H9 (cell line): ENCODE results near the gene FAAP100. TPM values are rescaled to one million over a fixed set of nuclear protein-coding genes. Genes with fewer than 3 reads are reported as not detected.

Source experiments
- DNase-seq: peaks from one replicate; pipeline ENCODE4 v3.0.0-alpha.2; 2017
- H2AFZ ChIP-seq: one replicate; pipeline ENCODE4 v1.6.1; 2013; ENCODE audit warnings: mild to moderate bottlenecking, low read length, control low read depth, moderate library complexity
- H2AK5ac ChIP-seq: 2 replicates; pipeline ENCODE4 v1.6.1; 2013; ENCODE audit warnings: low read length, control low read depth, mixed read lengths; ENCODE audit not compliant: insufficient read length
- H2BK120ac ChIP-seq: one replicate; pipeline ENCODE4 v1.6.1; 2013; ENCODE audit warnings: low read depth, mild to moderate bottlenecking, low read length, control low read depth, inconsistent platforms; ENCODE audit not compliant: poor library complexity, severe bottlenecking
- H2BK12ac ChIP-seq: 2 replicates; pipeline ENCODE4 v1.6.1; 2013; ENCODE audit warnings: low read length, control low read depth, mixed read lengths, low read depth; ENCODE audit not compliant: insufficient read length
- H2BK15ac ChIP-seq: 2 replicates; pipeline ENCODE4 v1.6.1; 2013; ENCODE audit warnings: low read depth, low read length, control low read depth
- H2BK20ac ChIP-seq: one replicate; pipeline ENCODE4 v1.6.1; 2013; ENCODE audit warnings: low read depth, mild to moderate bottlenecking, low read length, control low read depth, inconsistent platforms; ENCODE audit not compliant: poor library complexity, severe bottlenecking
- H2BK5ac ChIP-seq: 2 replicates; pipeline ENCODE4 v1.6.1; 2013; ENCODE audit warnings: low read length, control low read depth, mixed read lengths; ENCODE audit not compliant: insufficient read length
- H3K14ac ChIP-seq: 2 replicates; pipeline ENCODE4 v1.6.1; 2013; ENCODE audit warnings: low read length, control low read depth; ENCODE audit not compliant: insufficient read depth
- H3K18ac ChIP-seq: 2 replicates; pipeline ENCODE4 v1.6.1; 2013; ENCODE audit warnings: low read depth, mild to moderate bottlenecking, mixed read lengths, low read length, control low read depth; ENCODE audit not compliant: insufficient read length
- H3K23ac ChIP-seq: 2 replicates; pipeline ENCODE4 v1.6.1; 2013; ENCODE audit warnings: low read length, control low read depth, mixed read lengths, low read depth; ENCODE audit not compliant: insufficient read length
- H3K23me2 ChIP-seq: 2 replicates; pipeline ENCODE4 v1.6.1; 2013; ENCODE audit warnings: low read depth, mild to moderate bottlenecking, mixed read lengths, low read length, control low read depth; ENCODE audit not compliant: insufficient read length, poor library complexity, severe bottlenecking
- H3K27ac ChIP-seq: 2 replicates; pipeline ENCODE4 v1.5.1; 2013; ENCODE audit warnings: low read length, control low read depth, mixed read lengths, low read depth; ENCODE audit not compliant: insufficient read length
- H3K27me3 ChIP-seq: 2 replicates; pipeline ENCODE4 v1.6.1; 2013; ENCODE audit warnings: low read length, control low read depth, inconsistent platforms; ENCODE audit not compliant: insufficient read depth
- H3K4ac ChIP-seq: 2 replicates; pipeline ENCODE4 v1.6.1; 2013; ENCODE audit warnings: low read depth, mild to moderate bottlenecking, control low read depth, inconsistent platforms, low read length, moderate library complexity
- H3K4me1 ChIP-seq: 2 replicates; pipeline ENCODE4 v1.6.1; 2013; ENCODE audit warnings: low read length, control low read depth, inconsistent platforms; ENCODE audit not compliant: insufficient read depth
- H3K4me2 ChIP-seq: 2 replicates; pipeline ENCODE4 v1.6.1; 2013; ENCODE audit warnings: low read length, control low read depth, mixed read lengths; ENCODE audit not compliant: insufficient read length, insufficient read depth
- H3K56ac ChIP-seq: 2 replicates; pipeline ENCODE4 v1.6.1; 2013; ENCODE audit warnings: low read depth, mild to moderate bottlenecking, mixed read lengths, low read length, control low read depth; ENCODE audit not compliant: insufficient read length
- H3K79me1 ChIP-seq: 2 replicates; pipeline ENCODE4 v1.6.1; 2013; ENCODE audit warnings: low read depth, mild to moderate bottlenecking, moderate library complexity, low read length, control low read depth, inconsistent platforms; ENCODE audit not compliant: insufficient read depth, poor library complexity, severe bottlenecking
- H3K79me2 ChIP-seq: 2 replicates; pipeline ENCODE4 v1.6.1; 2013; ENCODE audit warnings: low read length, control low read depth, inconsistent platforms; ENCODE audit not compliant: insufficient read depth
- H3K9ac ChIP-seq: 2 replicates; pipeline ENCODE4 v1.6.1; 2013; ENCODE audit warnings: low read length, control low read depth, mixed read lengths; ENCODE audit not compliant: insufficient read length; ENCODE audit errors: extremely low read depth
- H3K9me3 ChIP-seq: one replicate; pipeline ENCODE4 v1.6.1; 2013; ENCODE audit warnings: low read depth, low read length, inconsistent platforms; ENCODE audit not compliant: control insufficient read depth
- H3T11ph ChIP-seq: one replicate; pipeline ENCODE4 v1.6.1; 2013; ENCODE audit warnings: mild to moderate bottlenecking, low read length, control low read depth, inconsistent platforms
- H4K20me1 ChIP-seq: one replicate; pipeline ENCODE4 v1.6.1; 2013; ENCODE audit not compliant: control insufficient read depth, insufficient read length, insufficient read depth
- H4K5ac ChIP-seq: 2 replicates; pipeline ENCODE4 v1.6.1; 2013; ENCODE audit warnings: low read depth, mild to moderate bottlenecking, mixed read lengths, low read length, control low read depth; ENCODE audit not compliant: insufficient read length
- H4K8ac ChIP-seq: replicated peaks from 2 replicates; pipeline ENCODE4 v1.6.1; 2013; ENCODE audit warnings: low read length, control low read depth, mixed read lengths, low read depth; ENCODE audit not compliant: insufficient read length
- H4K91ac ChIP-seq: 2 replicates; pipeline ENCODE4 v1.6.1; 2013; ENCODE audit warnings: low read depth, mild to moderate bottlenecking, moderate library complexity, mixed read lengths, low read length, control low read depth; ENCODE audit not compliant: insufficient read length
- H3K27ac Mint-ChIP-seq, 3 experiments: 2 replicates in 2 of 3; 3 replicates in 1 of 3; pipeline ENCODE4 v1.8.0; 2020 to 2021; ENCODE audit warnings: mixed read lengths in 3 of 3, mild to moderate bottlenecking in 1 of 3, moderate library complexity in 1 of 3
- H3K27me3 Mint-ChIP-seq: 2 replicates; pipeline ENCODE4 v1.8.0; 2021; ENCODE audit warnings: low read depth, mild to moderate bottlenecking, moderate library complexity, mixed read lengths
- H3K36me3 Mint-ChIP-seq, 3 experiments: 2 replicates in 2 of 3; 3 replicates in 1 of 3; pipeline ENCODE4 v1.8.0; 2020 to 2021; ENCODE audit warnings: low read depth in 3 of 3, mixed read lengths in 3 of 3; ENCODE audit not compliant: insufficient read depth in 1 of 3
- H3K4me1 Mint-ChIP-seq, 2 experiments: 2 replicates each; pipeline ENCODE4 v1.8.0; 2020; ENCODE audit warnings: mixed read lengths in 2 of 2
- H3K4me3 Mint-ChIP-seq, 2 experiments: 2 replicates in 1 of 2; 3 replicates in 1 of 2; pipeline ENCODE4 v1.8.0; 2020 to 2021; ENCODE audit warnings: mild to moderate bottlenecking in 2 of 2, mixed read lengths in 2 of 2, moderate library complexity in 1 of 2
- H3K9me3 Mint-ChIP-seq, 2 experiments: 2 replicates in 1 of 2; 3 replicates in 1 of 2; pipeline ENCODE4 v1.8.0; 2020; ENCODE audit warnings: mild to moderate bottlenecking in 2 of 2, mixed read lengths in 2 of 2, moderate library complexity in 1 of 2
- WGBS: extraction: QIAGEN DNeasy Blood & Tissue Kit; methylation state at CpG from one replicate; pipeline ENCODE4 v1.1.7; 2013; ENCODE audit warnings: missing lambda C conversion rate, low lambda C conversion rate, mixed read lengths; ENCODE audit not compliant: insufficient read length; ENCODE audit errors: extremely low coverage; 5-methylcytosine and 5-hydroxymethylcytosine counted together
- total RNA-seq: library from RNA; stranded (reverse); gene quantifications from 2 replicates; pipeline ENCODE4 v1.2.1, GENCODE V29; 2021
- TF ChIP-seq, protein P1 (sequence below): fragments of 200-600 bp; sonication (generic); conservative IDR thresholded peaks from 3 replicates; pipeline ENCODE4 v1.8.0; 2021; ENCODE audit warnings: antibody characterized with exemption, mild to moderate bottlenecking

The FAAP100 gene
- total RNA-seq, 1 experiment from 2014 or later = 54.0 TPM

DNA sequence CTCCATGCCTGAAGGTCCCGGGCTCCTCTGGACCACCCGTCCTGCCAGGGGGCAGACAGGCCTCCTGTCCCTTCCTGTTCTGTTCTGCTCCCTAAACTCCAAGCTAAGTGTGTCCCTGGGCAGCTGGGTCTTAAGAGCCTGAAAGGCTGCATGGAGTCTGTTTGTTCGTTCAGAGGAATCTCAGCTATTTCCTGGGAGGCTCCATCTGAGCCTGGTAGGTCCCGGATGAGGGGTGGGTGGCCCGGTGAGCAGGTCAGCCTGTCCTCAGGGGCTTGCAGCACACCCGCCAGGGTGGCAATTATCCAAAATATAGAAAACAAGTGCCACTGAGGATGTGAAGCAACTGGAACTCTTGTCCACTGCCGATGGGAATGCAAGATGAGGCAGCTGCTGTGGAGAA lies 52.1 kb downstream of the FAAP100 start:
- Mint-ChIP-seq H3K4me3 (no peak overlapping the region), H3K36me3 (no peaks in the 10 kb centered on the region), H3K27ac (no peak overlapping the region), H3K4me1 (peaks cover 1 to 7% of the 10 kb centered on the region in 2 experiments; a peak in 3 of 4 replicates), H3K27me3 (peaks cover 15% of the 10 kb centered on the region), H3K9me3 (no peaks in the 10 kb centered on the region)
- Histone ChIP-seq H2BK120ac (no peak overlapping the region), H3K79me1 (no peaks in the 10 kb centered on the region), H4K20me1 (no peaks in the 10 kb centered on the region), H2BK5ac (no peak overlapping the region), H4K91ac (no peak overlapping the region), H3T11ph (no peak overlapping the region), H3K4me2 (no peak overlapping the region), H2BK20ac (no peak overlapping the region), H3K23me2 (no peaks in the 10 kb centered on the region), H3K56ac (no peak overlapping the region), H3K27me3 (no peaks in the 10 kb centered on the region), H3K18ac (no peak overlapping the region), H3K4me1 (no peaks in the 10 kb centered on the region), H3K23ac (no peak overlapping the region), H3K79me2 (no peaks in the 10 kb centered on the region), H2AFZ (no peak overlapping the region), H3K9ac (no peak overlapping the region), H3K4ac (no peak overlapping the region), H2BK12ac (no peak overlapping the region), H4K5ac (no peak overlapping the region), H3K9me3 (no peaks in the 10 kb centered on the region), H4K8ac (no peak overlapping the region), H2AK5ac (no peak overlapping the region), H3K14ac (no peak overlapping the region), H3K27ac (no peak overlapping the region), H2BK15ac (no peak overlapping the region)
- DNase-seq = peak; percentile 56
- TF ChIP-seq, protein P1, sequence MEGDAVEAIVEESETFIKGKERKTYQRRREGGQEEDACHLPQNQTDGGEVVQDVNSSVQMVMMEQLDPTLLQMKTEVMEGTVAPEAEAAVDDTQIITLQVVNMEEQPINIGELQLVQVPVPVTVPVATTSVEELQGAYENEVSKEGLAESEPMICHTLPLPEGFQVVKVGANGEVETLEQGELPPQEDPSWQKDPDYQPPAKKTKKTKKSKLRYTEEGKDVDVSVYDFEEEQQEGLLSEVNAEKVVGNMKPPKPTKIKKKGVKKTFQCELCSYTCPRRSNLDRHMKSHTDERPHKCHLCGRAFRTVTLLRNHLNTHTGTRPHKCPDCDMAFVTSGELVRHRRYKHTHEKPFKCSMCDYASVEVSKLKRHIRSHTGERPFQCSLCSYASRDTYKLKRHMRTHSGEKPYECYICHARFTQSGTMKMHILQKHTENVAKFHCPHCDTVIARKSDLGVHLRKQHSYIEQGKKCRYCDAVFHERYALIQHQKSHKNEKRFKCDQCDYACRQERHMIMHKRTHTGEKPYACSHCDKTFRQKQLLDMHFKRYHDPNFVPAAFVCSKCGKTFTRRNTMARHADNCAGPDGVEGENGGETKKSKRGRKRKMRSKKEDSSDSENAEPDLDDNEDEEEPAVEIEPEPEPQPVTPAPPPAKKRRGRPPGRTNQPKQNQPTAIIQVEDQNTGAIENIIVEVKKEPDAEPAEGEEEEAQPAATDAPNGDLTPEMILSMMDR = no peak
- no CpG with 5 or more reads among the region's 7 CpGs for WGBS
